ENCODE data around the gene ATXN10.
"Not testable (repeated sequence)": the region's sequence is repeated elsewhere in the genome, so short reads cannot be mapped to it uniquely, and the experiment has no call there.

The ATXN10 gene

GRCh38 chr22:45709060-45709739 lies 37.6 kb downstream of the ATXN10 start:
- no peak for DNase-seq

GRCh38 chr22:45709866-45710265 lies 38.2 kb downstream of the ATXN10 start:
- no peak for DNase-seq

- DNase-seq: no peak
These were observed 38.8 kb downstream of the ATXN10 start for GRCh38 chr22:45710469-45710868.

- DNase-seq: not testable (repeated sequence)
These were observed 42.8 kb downstream of the ATXN10 start for GRCh38 chr22:45714390-45714789.

GRCh38 chr22:45717789-45718188 lies 46.2 kb downstream of the ATXN10 start:
- no peak for DNase-seq

GRCh38 chr22:45718391-45718790 lies 46.8 kb downstream of the ATXN10 start:
- DNase-seq: no peak

- DNase-seq: no peak
These were observed 49.3 kb downstream of the ATXN10 start for GRCh38 chr22:45720839-45721378.

GRCh38 chr22:45722006-45722405 lies 50.4 kb downstream of the ATXN10 start:
- DNase-seq: no peak

- no peak for DNase-seq
These were observed 54.4 kb downstream of the ATXN10 start for GRCh38 chr22:45726081-45726480.

GRCh38 chr22:45731041-45731797 lies 59.6 kb downstream of the ATXN10 start:
- DNase-seq: no peak

- no peak for DNase-seq
These were observed 60.3 kb downstream of the ATXN10 start for GRCh38 chr22:45731798-45732495.

- no peak for DNase-seq
These were observed 63.6 kb downstream of the ATXN10 start for GRCh38 chr22:45735273-45735672.

GRCh38 chr22:45738206-45738605 lies 66.6 kb downstream of the ATXN10 start:
- DNase-seq: no peak

GRCh38 chr22:45740236-45740635 lies 68.6 kb downstream of the ATXN10 start:
- no peak for DNase-seq

GRCh38 chr22:45742866-45743450 lies 71.3 kb downstream of the ATXN10 start:
- DNase-seq: no peak

GRCh38 chr22:45743687-45744086 lies 72.1 kb downstream of the ATXN10 start:
- DNase-seq: no peak

GRCh38 chr22:45744442-45744841 lies 72.8 kb downstream of the ATXN10 start:
- no peak for DNase-seq

- DNase-seq: no peak
These were observed 79.0 kb downstream of the ATXN10 start for GRCh38 chr22:45750626-45751025.

GRCh38 chr22:45752036-45752435 lies 80.4 kb downstream of the ATXN10 start:
- DNase-seq: no peak

- DNase-seq: no peak
These were observed 83.2 kb downstream of the ATXN10 start for GRCh38 chr22:45754822-45755221.

GRCh38 chr22:45756558-45756957 lies 84.9 kb downstream of the ATXN10 start:
- no peak for DNase-seq

GRCh38 chr22:45757068-45757467 lies 85.4 kb downstream of the ATXN10 start:
- DNase-seq: no peak

GRCh38 chr22:45757936-45758335 lies 86.3 kb downstream of the ATXN10 start:
- DNase-seq: no peak
